Colonic mucosa (tissue), 4 donors: Measurements from ENCODE around the gene AXDND1. TPM values are rescaled to one million over a fixed set of nuclear protein-coding genes. Genes with fewer than 3 reads are reported as not detected.
A peak's percentile ranks its signal among the peaks of the same experiment; 100 is the strongest.

Source experiments
- DNase-seq: peaks from one replicate; pipeline ENCODE4 v3.0.0-alpha.2; 2020
- H3K27ac ChIP-seq: fragments of 200-600 bp; one replicate; pipeline ENCODE4 v1.8.0; 2021
- H3K27me3 ChIP-seq: fragments of 200-600 bp; one replicate; pipeline ENCODE4 v1.8.0; 2021
- H3K36me3 ChIP-seq: fragments of 200-600 bp; one replicate; pipeline ENCODE4 v1.8.0; 2021
- H3K4me1 ChIP-seq: fragments of 200-600 bp; one replicate; pipeline ENCODE4 v1.8.0; 2021; ENCODE audit warnings: mild to moderate bottlenecking
- H3K4me3 ChIP-seq: fragments of 200-600 bp; one replicate; pipeline ENCODE4 v1.8.0; 2021
- H3K9ac ChIP-seq, 2 donors: one replicate each; pipeline ENCODE4 v1.7.0; 2013; ENCODE audit warnings: control low read depth in 2 of 2, low read depth in 2 of 2, low read length in 2 of 2
- H3K9me3 ChIP-seq: fragments of 200-600 bp; one replicate; pipeline ENCODE4 v1.8.0; 2021
- intact Hi-C: fragments of 100-400 bp; cut with DNase I; formaldehyde crosslinking; loops from one replicate; pipeline ENCODE4 v1.14.1; 2022
- total RNA-seq, 2 donors: library from RNA; stranded (reverse); fragmentation: NEBNext Ultra II Directional in 1 of 2; extraction: Animal tissue kit (Norgen Biotek cat#: 25700) in 1 of 2; gene quantifications; one replicate each; pipeline ENCODE4 v1.2.1, GENCODE V29; 2021
- TF ChIP-seq, protein P1 (sequence below): fragments of 200-600 bp; IDR thresholded peaks from one replicate; pipeline ENCODE4 v1.8.0; 2022; ENCODE audit warnings: antibody characterized with exemption, mild to moderate bottlenecking
- donor health status: healthy.
- donor health status: DM: no; HTN: no; CAD: no.
- donor health status: DM: no; HTN: no; CAD: no.

AXDND1 gene
- total RNA-seq, 2 donors from 2014 or later = 2.8 to 7.9 TPM

DNA sequence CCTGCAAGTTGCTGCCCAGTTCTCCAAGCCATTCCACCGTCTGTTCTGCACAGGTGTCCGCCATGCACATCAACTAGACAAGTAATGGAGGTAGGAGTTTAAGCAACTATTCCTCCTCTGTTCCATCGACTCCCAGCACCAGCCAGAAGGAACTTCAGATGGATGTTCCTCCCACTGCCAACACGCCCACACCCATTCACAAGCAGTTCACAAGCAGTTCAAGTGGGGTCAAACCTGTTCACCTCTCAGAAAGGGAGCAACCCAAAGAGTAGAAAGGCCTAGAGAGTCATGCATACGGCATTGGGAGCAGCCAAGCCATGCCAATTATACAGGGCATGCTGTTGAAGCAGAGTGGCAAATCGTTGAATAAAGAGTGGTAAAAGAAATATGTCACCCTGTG lies 221.6 kb downstream of the AXDND1 start:
- Histone ChIP-seq H3K9me3 (no peaks in the 10 kb centered on the region), H3K36me3 (no peaks in the 10 kb centered on the region), H3K27ac (no peak overlapping the region), H3K27me3 (no peaks in the 10 kb centered on the region), H3K9ac (no peak overlapping the region), H3K4me1 (no peaks in the 10 kb centered on the region), H3K4me3 (no peak overlapping the region)
- TF ChIP-seq, protein P1, sequence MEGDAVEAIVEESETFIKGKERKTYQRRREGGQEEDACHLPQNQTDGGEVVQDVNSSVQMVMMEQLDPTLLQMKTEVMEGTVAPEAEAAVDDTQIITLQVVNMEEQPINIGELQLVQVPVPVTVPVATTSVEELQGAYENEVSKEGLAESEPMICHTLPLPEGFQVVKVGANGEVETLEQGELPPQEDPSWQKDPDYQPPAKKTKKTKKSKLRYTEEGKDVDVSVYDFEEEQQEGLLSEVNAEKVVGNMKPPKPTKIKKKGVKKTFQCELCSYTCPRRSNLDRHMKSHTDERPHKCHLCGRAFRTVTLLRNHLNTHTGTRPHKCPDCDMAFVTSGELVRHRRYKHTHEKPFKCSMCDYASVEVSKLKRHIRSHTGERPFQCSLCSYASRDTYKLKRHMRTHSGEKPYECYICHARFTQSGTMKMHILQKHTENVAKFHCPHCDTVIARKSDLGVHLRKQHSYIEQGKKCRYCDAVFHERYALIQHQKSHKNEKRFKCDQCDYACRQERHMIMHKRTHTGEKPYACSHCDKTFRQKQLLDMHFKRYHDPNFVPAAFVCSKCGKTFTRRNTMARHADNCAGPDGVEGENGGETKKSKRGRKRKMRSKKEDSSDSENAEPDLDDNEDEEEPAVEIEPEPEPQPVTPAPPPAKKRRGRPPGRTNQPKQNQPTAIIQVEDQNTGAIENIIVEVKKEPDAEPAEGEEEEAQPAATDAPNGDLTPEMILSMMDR = no peak
- intact Hi-C loops = no loop called here
- DNase-seq = no peak

DNA sequence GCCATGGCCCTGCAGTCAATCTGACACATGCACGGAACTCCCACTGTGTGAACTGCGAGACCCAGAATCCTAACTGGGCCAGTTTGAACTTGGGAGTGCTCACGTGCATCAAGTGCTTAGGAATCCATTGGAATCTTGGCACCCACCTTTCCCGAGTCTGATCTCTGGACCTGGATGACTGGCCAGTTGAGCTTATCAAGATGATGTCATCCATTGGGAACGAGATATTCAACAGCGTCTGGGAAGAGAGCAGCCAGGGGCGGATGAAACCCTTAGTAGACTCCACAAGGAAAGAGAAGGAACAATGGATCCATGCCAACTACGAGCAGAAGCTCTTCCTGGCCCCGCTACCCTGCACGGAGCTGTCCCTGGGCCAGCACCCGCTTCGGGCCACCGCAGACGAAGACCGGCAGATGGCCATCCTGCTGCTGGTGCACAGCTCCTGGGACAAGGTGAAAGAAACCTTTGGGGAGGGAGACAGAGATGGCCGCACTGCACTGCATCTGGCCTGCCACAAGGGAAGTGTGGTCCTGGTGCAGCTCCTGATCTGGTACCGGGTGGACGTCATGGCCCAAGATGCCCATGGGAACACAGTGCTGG lies 222.8 kb downstream of the AXDND1 start:
- no peak for DNase-seq
- no peak overlapping the region for H3K9ac ChIP-seq
- H3K9me3 ChIP-seq = no peaks in the 10 kb centered on the region
- intact Hi-C loops = no loop called here
- no peaks in the 10 kb centered on the region for H3K4me1 ChIP-seq
- no peaks in the 10 kb centered on the region for H3K27me3 ChIP-seq
- TF ChIP-seq, protein P1 = no peak
- no peak overlapping the region for H3K4me3 ChIP-seq
- H3K27ac ChIP-seq = no peak overlapping the region
- H3K36me3 ChIP-seq = no peaks in the 10 kb centered on the region

DNA sequence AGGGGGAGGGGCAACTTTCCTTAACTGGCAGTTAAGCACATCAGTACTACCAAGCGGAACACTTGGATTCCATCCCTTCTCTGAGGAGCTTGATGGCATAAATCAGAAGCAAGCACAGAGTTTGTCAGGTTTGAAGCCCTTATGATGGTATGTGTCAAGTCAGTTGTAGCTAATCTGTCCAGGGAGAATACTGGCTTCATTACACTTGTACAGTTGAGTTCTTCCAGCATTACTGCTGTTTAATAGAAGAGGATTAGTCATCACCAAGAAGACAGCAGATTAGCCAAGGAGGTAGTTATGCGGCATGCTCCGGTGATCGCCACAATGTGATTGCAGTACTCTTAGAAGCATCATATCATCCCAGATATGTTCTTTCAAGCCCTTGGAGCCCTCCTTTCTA lies 223.7 kb downstream of the AXDND1 start:
- no peaks in the 10 kb centered on the region for H3K9me3 ChIP-seq
- no peak for DNase-seq
- no peak overlapping the region for H3K4me3 ChIP-seq
- intact Hi-C loops = no loop called here
- no peak overlapping the region for H3K9ac ChIP-seq
- H3K4me1 ChIP-seq = no peaks in the 10 kb centered on the region
- TF ChIP-seq, protein P1 = no peak
- no peaks in the 10 kb centered on the region for H3K36me3 ChIP-seq
- H3K27ac ChIP-seq = no peak overlapping the region
- no peaks in the 10 kb centered on the region for H3K27me3 ChIP-seq

DNA sequence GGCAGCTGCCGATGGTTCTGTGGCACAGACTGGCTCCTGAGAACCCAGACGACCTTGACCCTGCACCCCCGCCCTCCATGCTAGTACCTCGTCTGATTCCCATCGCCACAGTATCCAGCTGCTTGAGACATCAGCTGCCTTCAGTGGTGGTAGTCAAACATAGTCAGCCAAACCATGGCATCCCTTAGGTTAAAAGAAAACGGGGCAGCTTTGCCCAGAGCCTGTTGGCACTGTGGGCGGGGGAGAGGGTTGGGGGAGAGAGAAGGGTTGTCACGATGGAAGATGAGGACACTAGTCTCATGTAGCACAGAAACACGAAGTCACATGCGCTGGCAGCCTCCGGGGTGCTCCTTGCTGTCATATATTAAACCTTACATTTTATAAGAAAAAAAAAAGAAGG lies 224.9 kb downstream of the AXDND1 start:
- Histone ChIP-seq H3K4me1 (no peaks in the 10 kb centered on the region), H3K9ac (no peak overlapping the region), H3K9me3 (no peaks in the 10 kb centered on the region), H3K4me3 (no peak overlapping the region), H3K36me3 (no peaks in the 10 kb centered on the region), H3K27ac (no peak overlapping the region), H3K27me3 (no peaks in the 10 kb centered on the region)
- TF ChIP-seq, protein P1 = no peak
- DNase-seq = no peak
- intact Hi-C loops = no loop called here

DNA sequence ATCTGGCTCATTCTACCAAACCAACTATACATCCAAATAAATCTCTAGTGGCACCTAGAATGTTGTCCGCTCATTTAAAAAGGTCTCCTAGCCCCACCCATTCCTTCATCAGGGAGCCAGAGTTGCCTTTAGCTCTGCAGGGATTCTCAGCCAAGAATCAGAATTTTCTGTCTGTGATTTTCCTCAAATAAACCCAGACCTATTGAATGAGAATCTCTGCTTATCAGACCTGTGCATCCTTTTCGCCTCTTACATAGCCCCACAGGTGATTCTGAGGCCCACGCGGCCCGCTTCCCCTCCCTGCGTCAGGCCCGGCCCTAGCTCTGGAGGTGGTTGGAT lies 225.5 kb downstream of the AXDND1 start:
- Histone ChIP-seq H3K4me1 (no peaks in the 10 kb centered on the region), H3K36me3 (no peaks in the 10 kb centered on the region), H3K9ac (no peak overlapping the region), H3K27ac (no peak overlapping the region), H3K27me3 (no peaks in the 10 kb centered on the region), H3K4me3 (peak overlapping the region; percentile 32), H3K9me3 (no peaks in the 10 kb centered on the region)
- intact Hi-C loops = no loop called here
- TF ChIP-seq, protein P1 = no peak
- no peak for DNase-seq
